HG02798 (cell line): ENCODE data around the gene CHAD.

Experiments
- ATAC-seq: cut with Tn5 transposase; IDR thresholded peaks from one replicate; pipeline ENCODE4 v1.9.1; 2021; ENCODE audit warnings: mild to moderate bottlenecking; ENCODE audit not compliant: unreplicated experiment, poor library complexity

Gene CHAD, protein sequence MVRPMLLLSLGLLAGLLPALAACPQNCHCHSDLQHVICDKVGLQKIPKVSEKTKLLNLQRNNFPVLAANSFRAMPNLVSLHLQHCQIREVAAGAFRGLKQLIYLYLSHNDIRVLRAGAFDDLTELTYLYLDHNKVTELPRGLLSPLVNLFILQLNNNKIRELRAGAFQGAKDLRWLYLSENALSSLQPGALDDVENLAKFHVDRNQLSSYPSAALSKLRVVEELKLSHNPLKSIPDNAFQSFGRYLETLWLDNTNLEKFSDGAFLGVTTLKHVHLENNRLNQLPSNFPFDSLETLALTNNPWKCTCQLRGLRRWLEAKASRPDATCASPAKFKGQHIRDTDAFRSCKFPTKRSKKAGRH

GRCh38 chr17:50468304-50469207 is at the start of gene CHAD:
Gene CHAD, minus strand, starts transcription at chr17:50468880. Its CDS starts 67 bp downstream, at chr17:50468813.
- ATAC-seq = no peak

GRCh38 chr17:50517504-50518383 is 49.1 kb upstream of the CHAD start:
- no peak for ATAC-seq

DNA sequence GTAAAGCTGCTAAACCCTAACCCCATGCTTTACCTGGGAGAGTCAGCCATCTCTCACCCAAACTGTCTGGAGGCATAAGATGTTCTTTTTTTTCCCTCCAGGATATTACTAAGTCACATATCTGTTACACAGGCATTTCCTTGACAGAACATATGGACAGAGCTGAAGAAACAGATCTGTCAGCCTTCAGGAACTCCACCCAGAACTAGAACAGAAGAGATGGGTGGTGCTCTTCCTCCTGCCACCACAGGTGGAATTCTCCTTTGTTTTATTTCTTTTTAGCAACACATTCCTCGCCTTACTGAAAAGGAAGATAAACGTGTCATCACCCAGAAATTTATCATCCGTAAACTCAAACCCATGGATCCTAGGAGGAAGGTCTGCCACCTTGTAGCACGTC is 48.3 kb upstream of the CHAD start:
- no peak for ATAC-seq

DNA sequence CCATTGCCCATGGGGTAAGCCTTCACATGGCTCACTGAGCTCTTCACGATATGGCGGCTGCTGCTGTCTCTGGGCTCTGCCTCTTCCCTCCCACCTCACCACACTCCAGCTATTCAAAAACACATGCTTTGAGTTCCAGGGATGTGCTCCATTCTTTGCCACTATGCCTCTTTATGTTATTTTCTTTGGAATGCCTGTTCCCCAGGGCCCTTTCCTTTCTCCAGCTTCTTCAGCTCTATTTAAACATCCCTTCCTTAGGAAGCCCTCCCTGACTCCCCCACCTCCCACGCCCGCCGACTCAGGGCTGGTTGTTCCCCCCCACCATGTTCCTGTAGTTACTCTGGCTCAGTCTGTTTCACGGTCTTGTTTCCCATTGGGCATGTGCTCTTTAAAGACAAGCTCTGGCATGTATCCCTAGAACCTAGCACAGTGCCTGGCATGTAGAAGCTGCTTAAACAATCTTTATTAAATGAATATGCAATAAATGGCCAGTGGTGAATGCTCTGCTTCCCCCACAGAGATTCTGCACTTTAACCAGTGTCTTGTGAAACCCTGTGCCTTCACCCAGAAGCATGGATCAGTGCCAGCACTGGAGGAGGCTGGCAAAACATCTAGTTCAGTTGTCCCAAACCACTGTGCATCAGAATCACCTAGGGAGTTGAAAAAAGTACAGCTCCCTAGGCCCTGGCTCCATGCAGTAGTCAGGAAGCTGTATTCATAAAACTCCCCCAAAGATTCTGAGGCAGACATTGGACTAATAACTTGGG is 46.4 kb upstream of the CHAD start:
- ATAC-seq = no peak

DNA sequence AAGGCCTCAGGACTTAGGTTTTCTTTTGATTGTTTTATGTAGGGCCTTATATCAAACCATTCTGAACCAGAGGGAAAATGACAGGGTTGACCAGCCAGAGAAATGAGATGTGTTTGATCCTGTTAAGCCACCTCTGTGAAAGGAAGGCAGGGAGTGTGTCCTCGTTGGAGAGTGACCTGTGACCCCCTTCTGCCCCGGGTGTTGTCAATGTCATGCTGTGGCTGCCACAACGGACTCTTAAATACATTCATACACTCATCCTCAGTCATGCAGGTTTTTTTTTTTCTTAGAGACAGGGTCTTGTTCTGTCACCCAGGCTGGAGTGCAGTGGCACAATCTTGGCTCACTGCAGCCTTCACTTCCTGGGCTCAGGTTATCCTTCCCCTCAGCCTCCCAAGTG is 45.7 kb upstream of the CHAD start:
- ATAC-seq = no peak

GRCh38 chr17:50513495-50513894 is 44.8 kb upstream of the CHAD start:
- ATAC-seq = no peak

- ATAC-seq = peak; percentile 70
Measured at GRCh38 chr17:50511058-50511457, 42.4 kb upstream of the CHAD start.

DNA sequence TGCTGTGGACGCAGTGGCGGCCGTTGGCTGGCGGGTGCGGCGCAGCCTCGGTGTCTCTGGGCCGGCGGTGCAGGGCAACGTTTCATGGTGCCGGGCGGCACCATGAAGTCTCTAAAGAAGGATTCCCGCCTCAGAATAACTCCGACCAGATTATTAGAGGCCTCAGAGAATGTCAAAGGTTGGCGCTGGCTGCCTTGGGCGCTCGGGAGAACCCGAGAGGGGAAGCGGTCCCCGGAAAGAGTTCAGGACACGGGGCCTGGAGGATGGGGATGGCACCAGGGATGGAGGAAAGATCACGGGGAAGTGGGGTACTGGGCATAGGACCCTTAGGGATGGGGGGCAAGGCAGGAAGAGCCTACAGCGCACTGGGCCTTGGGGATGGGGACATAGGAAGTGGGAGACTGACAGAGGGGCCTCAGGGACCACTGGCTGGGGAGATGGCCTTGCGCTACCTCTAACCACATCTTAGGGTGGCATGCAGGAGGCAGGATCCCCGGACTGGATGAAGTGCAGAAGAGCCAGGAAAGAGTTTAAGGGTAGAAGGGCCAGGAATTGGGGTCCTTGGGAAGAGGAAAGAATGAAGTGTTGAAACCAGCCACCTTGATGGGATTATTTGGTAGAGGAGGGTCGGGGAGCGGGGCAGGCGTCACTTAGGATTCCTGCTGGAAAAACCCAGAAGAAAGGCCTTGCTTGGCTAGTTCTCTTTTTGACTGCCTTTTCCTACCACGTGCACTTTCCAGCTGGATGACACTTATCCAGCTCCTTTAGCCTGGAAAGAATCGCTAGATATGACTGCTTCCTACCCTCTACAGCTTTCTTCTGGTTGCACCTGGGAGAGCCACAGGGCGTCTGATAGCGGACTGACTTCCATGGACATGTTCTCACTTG is 40.1 kb upstream of the CHAD start:
- no peak for ATAC-seq

- ATAC-seq = peak; percentile 38
Measured at GRCh38 chr17:50507871-50508572, 39.3 kb upstream of the CHAD start, which contains the start of gene MYCBPAP. Gene MYCBPAP, plus strand, starts transcription at chr17:50508439. Its CDS starts 236 bp downstream, at chr17:50508675.

- ATAC-seq = no peak
Measured at GRCh38 chr17:50506298-50506697, 37.6 kb upstream of the CHAD start.

DNA sequence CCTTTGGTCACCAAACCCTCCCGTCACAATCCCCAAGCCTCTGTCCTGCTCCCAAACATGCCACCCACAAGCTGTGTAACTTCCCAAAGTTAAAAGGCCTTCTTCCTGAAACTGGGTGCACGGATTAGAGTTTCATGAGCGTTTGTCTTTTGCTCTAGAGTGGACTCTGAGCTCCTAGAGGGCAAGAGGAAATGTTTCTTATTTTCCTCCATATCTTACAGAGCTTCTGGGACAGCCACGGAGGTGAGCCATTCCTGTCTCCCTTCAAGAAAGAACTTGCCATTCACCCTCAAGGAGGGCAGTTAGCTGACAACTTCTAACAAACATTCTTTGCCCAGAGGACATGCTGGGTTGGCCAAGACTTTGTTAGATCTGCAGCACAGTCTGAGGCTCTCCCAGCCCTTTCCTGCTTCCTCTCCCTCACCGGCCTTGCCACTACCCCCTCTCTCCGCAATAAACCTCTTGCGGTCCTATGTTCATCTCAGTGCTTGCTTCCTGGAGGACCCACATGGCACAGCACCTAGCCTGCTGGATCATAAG is 37.0 kb upstream of the CHAD start:
- ATAC-seq = no peak

DNA sequence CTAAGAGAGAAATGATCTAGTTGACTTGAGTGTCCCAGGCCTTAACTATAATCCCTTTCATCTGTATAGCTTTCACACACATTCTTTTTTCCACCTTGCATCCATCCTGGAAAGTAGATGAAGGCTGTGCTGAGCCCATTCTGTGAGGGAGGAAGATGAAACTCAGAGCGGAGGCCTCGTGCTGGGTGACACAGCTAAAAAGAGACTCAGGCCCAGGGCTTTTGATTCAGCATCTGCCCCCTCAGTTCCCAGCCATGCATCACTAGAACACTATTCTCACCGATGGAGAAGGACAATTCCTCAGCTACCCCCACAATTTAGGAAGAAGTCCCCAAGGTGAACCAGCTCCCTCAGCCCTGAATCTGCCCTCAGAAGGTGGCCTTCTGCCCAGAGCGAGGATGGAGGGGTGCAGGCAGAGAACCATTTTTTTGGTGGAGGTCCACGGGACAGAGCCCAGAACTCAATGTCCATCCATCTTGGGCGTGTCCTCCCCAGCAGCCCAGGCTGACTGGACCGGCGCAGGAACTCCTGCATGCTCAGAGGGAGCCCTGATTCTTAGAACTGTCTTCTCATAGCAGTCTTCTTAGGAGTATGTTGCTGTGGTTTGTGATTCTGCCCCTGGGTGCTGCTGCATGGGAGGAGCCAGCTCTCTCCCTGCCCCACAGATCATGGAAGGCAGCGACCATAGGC is 33.8 kb upstream of the CHAD start:
- ATAC-seq = no peak

GRCh38 chr17:50501054-50501453 is 32.4 kb upstream of the CHAD start:
- ATAC-seq = no peak

- no peak for ATAC-seq
Measured at GRCh38 chr17:50499721-50500120, 31.0 kb upstream of the CHAD start.

- ATAC-seq = no peak
Measured at GRCh38 chr17:50499270-50499669, 30.6 kb upstream of the CHAD start.

DNA sequence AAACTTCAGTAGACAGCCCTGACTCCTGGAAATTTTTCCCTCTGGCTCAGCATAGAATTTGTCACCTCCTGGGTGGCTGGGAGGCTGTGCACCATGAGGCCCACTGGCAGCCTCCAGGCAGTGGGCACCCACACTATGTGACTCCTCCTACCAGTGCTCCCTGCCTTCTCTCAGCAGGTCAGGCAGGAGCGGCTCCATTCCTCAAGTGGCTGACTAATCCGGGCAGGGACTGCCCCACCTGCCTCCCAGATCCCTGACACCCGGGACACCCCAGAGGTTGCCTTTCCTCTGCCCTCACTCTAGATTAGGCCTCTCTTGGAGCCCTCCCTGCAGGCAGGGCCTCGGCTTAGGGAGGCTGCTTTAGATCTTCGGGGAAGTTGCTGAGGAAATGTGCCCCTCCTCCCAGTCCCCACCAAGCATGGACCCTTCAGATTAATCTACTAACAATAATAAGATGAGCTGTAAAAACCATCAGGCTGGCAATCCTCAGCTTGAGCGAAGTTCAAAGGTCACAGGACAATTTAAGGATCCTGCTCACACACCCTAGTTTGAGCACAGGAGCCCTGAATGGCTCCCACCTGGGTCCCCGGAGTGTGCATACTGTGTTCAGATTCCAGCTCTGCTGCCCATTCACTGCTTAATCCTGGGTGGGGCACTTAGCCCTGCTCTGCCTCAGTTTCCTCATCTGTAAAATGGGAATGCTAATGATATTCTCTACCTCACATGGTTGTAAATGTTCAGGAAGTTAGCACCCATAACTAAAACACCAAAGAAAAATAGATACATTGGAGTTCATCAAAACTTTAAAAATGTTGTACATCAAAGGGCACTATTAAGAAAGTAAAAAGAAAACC is 29.6 kb upstream of the CHAD start:
- ATAC-seq = no peak
